ENCODE data around the gene ENDOV. TPM values are rescaled to one million over a fixed set of nuclear protein-coding genes. Genes with fewer than 3 reads are reported as not detected.

ENDOV gene
- polyA plus RNA-seq, 1 donor, result 30.8 TPM

GRCh38 chr17:80431246-80432195, 16.6 kb downstream of the ENDOV start:
- no CpG with 5 or more reads among the region's 29 CpGs for WGBS (ENCODE audit: insufficient coverage, low lambda C conversion rate)

GRCh38 chr17:80432350-80432955, 17.5 kb downstream of the ENDOV start:
- no peak overlapping the region for H3K27ac ChIP-seq (ENCODE audit: low read length)
- peaks cover 2% of the 10 kb centered on the region for H3K9me3 ChIP-seq (ENCODE audit: control insufficient read depth, low read depth, low read length)
- no peaks in the 10 kb centered on the region for H3K4me1 ChIP-seq (ENCODE audit: control insufficient read depth, insufficient read depth, low read length)
- WGBS (ENCODE audit: insufficient coverage, low lambda C conversion rate), result no CpG with 5 or more reads among the region's 15 CpGs
- H3K36me3 ChIP-seq (ENCODE audit: control insufficient read depth, insufficient read depth, low read length), result peaks cover 19% of the 10 kb centered on the region
- H3K27me3 ChIP-seq (ENCODE audit: control insufficient read depth, insufficient read depth, low read length), result no peaks in the 10 kb centered on the region
- no peak overlapping the region for H3K4me3 ChIP-seq (ENCODE audit: low read length)
- DNase-seq, result no peak

More at GRCh38 chr17:80431246-80432195, 16.6 kb downstream of the ENDOV start:
- Histone ChIP-seq H3K4me3 (ENCODE audit: low read length) (no peak overlapping the region), H3K9me3 (ENCODE audit: control insufficient read depth, low read depth, low read length) (peaks cover 2% of the 10 kb centered on the region), H3K4me1 (ENCODE audit: control insufficient read depth, insufficient read depth, low read length) (no peaks in the 10 kb centered on the region), H3K36me3 (ENCODE audit: control insufficient read depth, insufficient read depth, low read length) (peaks cover 17% of the 10 kb centered on the region), H3K27me3 (ENCODE audit: control insufficient read depth, insufficient read depth, low read length) (no peaks in the 10 kb centered on the region), H3K27ac (ENCODE audit: low read length) (no peak overlapping the region)
- DNase-seq, result no peak

GRCh38 chr17:80432961-80433550, 18.1 kb downstream of the ENDOV start:
- Histone ChIP-seq H3K4me3 (ENCODE audit: low read length) (no peak overlapping the region), H3K36me3 (ENCODE audit: control insufficient read depth, insufficient read depth, low read length) (peaks cover 19% of the 10 kb centered on the region), H3K27ac (ENCODE audit: low read length) (no peak overlapping the region), H3K4me1 (ENCODE audit: control insufficient read depth, insufficient read depth, low read length) (no peaks in the 10 kb centered on the region), H3K27me3 (ENCODE audit: control insufficient read depth, insufficient read depth, low read length) (no peaks in the 10 kb centered on the region), H3K9me3 (ENCODE audit: control insufficient read depth, low read depth, low read length) (peaks cover 2% of the 10 kb centered on the region)
- no peak for DNase-seq
- no CpG with 5 or more reads among the region's 6 CpGs for WGBS (ENCODE audit: insufficient coverage, low lambda C conversion rate)

- Histone ChIP-seq H3K27ac (ENCODE audit: low read length) (no peak overlapping the region), H3K27me3 (ENCODE audit: control insufficient read depth, insufficient read depth, low read length) (no peaks in the 10 kb centered on the region), H3K36me3 (ENCODE audit: control insufficient read depth, insufficient read depth, low read length) (peaks cover 14% of the 10 kb centered on the region), H3K4me1 (ENCODE audit: control insufficient read depth, insufficient read depth, low read length) (no peaks in the 10 kb centered on the region), H3K4me3 (ENCODE audit: low read length) (no peak overlapping the region), H3K9me3 (ENCODE audit: control insufficient read depth, low read depth, low read length) (peaks cover 2% of the 10 kb centered on the region)
- no peak for DNase-seq
- 83% methylated on average over 1 of the region's 12 CpGs for WGBS (ENCODE audit: insufficient coverage, low lambda C conversion rate)
Observed at GRCh38 chr17:80433916-80434666, 19.1 kb downstream of the ENDOV start.

GRCh38 chr17:80437532-80437931, 22.6 kb downstream of the ENDOV start:
- Histone ChIP-seq H3K4me1 (ENCODE audit: control insufficient read depth, insufficient read depth, low read length) (no peaks in the 10 kb centered on the region), H3K36me3 (ENCODE audit: control insufficient read depth, insufficient read depth, low read length) (peaks cover 2% of the 10 kb centered on the region), H3K9me3 (ENCODE audit: control insufficient read depth, low read depth, low read length) (no peaks in the 10 kb centered on the region), H3K27me3 (ENCODE audit: control insufficient read depth, insufficient read depth, low read length) (no peaks in the 10 kb centered on the region), H3K27ac (ENCODE audit: low read length) (no peak overlapping the region), H3K4me3 (ENCODE audit: low read length) (no peak overlapping the region)
- WGBS (ENCODE audit: insufficient coverage, low lambda C conversion rate), result no CpG with 5 or more reads among the region's 10 CpGs
- no peak for DNase-seq

- Histone ChIP-seq H3K27me3 (ENCODE audit: control insufficient read depth, insufficient read depth, low read length) (no peaks in the 10 kb centered on the region), H3K4me3 (ENCODE audit: low read length) (no peak overlapping the region), H3K4me1 (ENCODE audit: control insufficient read depth, insufficient read depth, low read length) (no peaks in the 10 kb centered on the region), H3K9me3 (ENCODE audit: control insufficient read depth, low read depth, low read length) (no peaks in the 10 kb centered on the region), H3K27ac (ENCODE audit: low read length) (no peak overlapping the region), H3K36me3 (ENCODE audit: control insufficient read depth, insufficient read depth, low read length) (peaks cover 2% of the 10 kb centered on the region)
- WGBS (ENCODE audit: insufficient coverage, low lambda C conversion rate), result no CpG with 5 or more reads among the region's 5 CpGs
- no peak for DNase-seq
Observed at GRCh38 chr17:80438806-80439205, 23.8 kb downstream of the ENDOV start.

GRCh38 chr17:80439499-80439898, 24.5 kb downstream of the ENDOV start:
- no peaks in the 10 kb centered on the region for H3K27me3 ChIP-seq (ENCODE audit: control insufficient read depth, insufficient read depth, low read length)
- peaks cover 2% of the 10 kb centered on the region for H3K36me3 ChIP-seq (ENCODE audit: control insufficient read depth, insufficient read depth, low read length)
- DNase-seq, result no peak
- no peak overlapping the region for H3K4me3 ChIP-seq (ENCODE audit: low read length)
- H3K27ac ChIP-seq (ENCODE audit: low read length), result no peak overlapping the region
- 100% methylated on average over 1 of the region's 9 CpGs for WGBS (ENCODE audit: insufficient coverage, low lambda C conversion rate)
- no peaks in the 10 kb centered on the region for H3K4me1 ChIP-seq (ENCODE audit: control insufficient read depth, insufficient read depth, low read length)
- H3K9me3 ChIP-seq (ENCODE audit: control insufficient read depth, low read depth, low read length), result no peaks in the 10 kb centered on the region

GRCh38 chr17:80441133-80441578, 26.2 kb downstream of the ENDOV start:
- DNase-seq, result peak in 1 of 2 donors; percentile 20
- H3K4me3 ChIP-seq (ENCODE audit: low read length), result no peak overlapping the region
- peaks cover 2% of the 10 kb centered on the region for H3K36me3 ChIP-seq (ENCODE audit: control insufficient read depth, insufficient read depth, low read length)
- H3K27ac ChIP-seq (ENCODE audit: low read length), result no peak overlapping the region
- H3K9me3 ChIP-seq (ENCODE audit: control insufficient read depth, low read depth, low read length), result no peaks in the 10 kb centered on the region
- no peaks in the 10 kb centered on the region for H3K27me3 ChIP-seq (ENCODE audit: control insufficient read depth, insufficient read depth, low read length)
- no peaks in the 10 kb centered on the region for H3K4me1 ChIP-seq (ENCODE audit: control insufficient read depth, insufficient read depth, low read length)
- no CpG with 5 or more reads among the region's 14 CpGs for WGBS (ENCODE audit: insufficient coverage, low lambda C conversion rate)

GRCh38 chr17:80441598-80442322, 26.8 kb downstream of the ENDOV start:
- no CpG with 5 or more reads among the region's 14 CpGs for WGBS (ENCODE audit: insufficient coverage, low lambda C conversion rate)
- Histone ChIP-seq H3K4me3 (ENCODE audit: low read length) (no peak overlapping the region), H3K4me1 (ENCODE audit: control insufficient read depth, insufficient read depth, low read length) (no peaks in the 10 kb centered on the region), H3K9me3 (ENCODE audit: control insufficient read depth, low read depth, low read length) (no peaks in the 10 kb centered on the region), H3K36me3 (ENCODE audit: control insufficient read depth, insufficient read depth, low read length) (peaks cover 2% of the 10 kb centered on the region), H3K27me3 (ENCODE audit: control insufficient read depth, insufficient read depth, low read length) (no peaks in the 10 kb centered on the region), H3K27ac (ENCODE audit: low read length) (no peak overlapping the region)
- no peak for DNase-seq
